ENCODE results near the gene FAR2. TPM values are rescaled to one million over a fixed set of nuclear protein-coding genes. Genes with fewer than 3 reads are reported as not detected.

Gene FAR2
- total and polyA plus RNA-seq, 7 donors: 0.75 to 1.9 (median 1.6) TPM

- intact Hi-C loops (cut with DNase I): no loop called here
- ATAC-seq (no peak), DNase-seq (no peak)
- peaks cover 4 to 76% of the 10 kb centered on the region in 2 donors for H3K36me3 ChIP-seq (ENCODE audit: insufficient read depth in 1 of 2, low read depth in 1 of 2)
- no peaks in the 10 kb centered on the region for H3K9me3 ChIP-seq
- TF ChIP-seq CTCF (IDR thresholded peaks at IDR 0.05): no peak
- H3K27me3 ChIP-seq (ENCODE audit: insufficient read depth in 3 of 3, low read length in 2 of 3): no peaks in the 10 kb centered on the region
- H3K27ac ChIP-seq: no peak overlapping the region
- no peaks in the 10 kb centered on the region for H3K4me1 ChIP-seq
- no peak overlapping the region for H3K4me3 ChIP-seq
- WGBS, 3 donors: 95 to 97% (median 96%) methylated on average over 3 of the region's 3 CpGs
Measured at GRCh38 chr12:29346769-29347421, 197.8 kb downstream of the FAR2 start.

- no peak for TF ChIP-seq CTCF (IDR thresholded peaks at IDR 0.05)
- H3K9me3 ChIP-seq: no peaks in the 10 kb centered on the region
- intact Hi-C loops (cut with DNase I): no loop called here
- H3K4me3 ChIP-seq: no peak overlapping the region
- DNase-seq (no peak), ATAC-seq (no peak)
- H3K36me3 ChIP-seq (ENCODE audit: insufficient read depth in 1 of 2, low read depth in 1 of 2): peaks cover 4 to 65% of the 10 kb centered on the region in 2 donors
- H3K27me3 ChIP-seq (ENCODE audit: insufficient read depth in 3 of 3, low read length in 2 of 3): no peaks in the 10 kb centered on the region
- no peaks in the 10 kb centered on the region for H3K4me1 ChIP-seq
- no peak overlapping the region for H3K27ac ChIP-seq
Measured at GRCh38 chr12:29350080-29350479, 201.0 kb downstream of the FAR2 start.

GRCh38 chr12:29354954-29355353 is 205.9 kb downstream of the FAR2 start:
- intact Hi-C loops (cut with DNase I): no loop called here
- WGBS, 3 donors: 92 to 100% (median 94%) methylated on average over 1 of the region's 1 CpG
- Histone ChIP-seq H3K4me3 (no peak overlapping the region), H3K9me3 (no peaks in the 10 kb centered on the region), H3K27ac (no peak overlapping the region), H3K4me1 (no peaks in the 10 kb centered on the region), H3K27me3 (ENCODE audit: insufficient read depth in 3 of 3, low read length in 2 of 3) (no peaks in the 10 kb centered on the region), H3K36me3 (ENCODE audit: insufficient read depth in 1 of 2, low read depth in 1 of 2) (peaks cover 0 to 65% of the 10 kb centered on the region in 2 donors)
- ATAC-seq: no peak
- DNase-seq: no peak
- no peak for TF ChIP-seq CTCF (IDR thresholded peaks at IDR 0.05)

- TF ChIP-seq CTCF (IDR thresholded peaks at IDR 0.05): no peak
- 96 to 98% (median 98%) methylated on average over 2 of the region's 2 CpGs for WGBS, 3 donors
Measured at GRCh38 chr12:29365091-29365490, 216.0 kb downstream of the FAR2 start.

GRCh38 chr12:29374012-29374411 is 224.9 kb downstream of the FAR2 start:
- intact Hi-C loops (cut with DNase I): no loop called here
- Histone ChIP-seq H3K9me3 (no peaks in the 10 kb centered on the region), H3K27ac (no peak overlapping the region), H3K27me3 (ENCODE audit: insufficient read depth in 3 of 3, low read length in 2 of 3) (no peaks in the 10 kb centered on the region), H3K4me3 (no peak overlapping the region), H3K36me3 (ENCODE audit: insufficient read depth in 1 of 2, low read depth in 1 of 2) (peaks cover 0 to 23% of the 10 kb centered on the region in 2 donors), H3K4me1 (peaks cover under 1% of the 10 kb centered on the region)
- no peak for DNase-seq
- no peak for TF ChIP-seq CTCF (IDR thresholded peaks at IDR 0.05)
- WGBS, 3 donors: 99 to 100% (median 100%) methylated on average over 2 of the region's 2 CpGs
- no peak for ATAC-seq

More at GRCh38 chr12:29365091-29365490, 216.0 kb downstream of the FAR2 start:
- Histone ChIP-seq H3K4me3 (no peak overlapping the region), H3K27me3 (ENCODE audit: insufficient read depth in 3 of 3, low read length in 2 of 3) (no peaks in the 10 kb centered on the region), H3K4me1 (no peaks in the 10 kb centered on the region), H3K9me3 (no peaks in the 10 kb centered on the region), H3K36me3 (ENCODE audit: insufficient read depth in 1 of 2, low read depth in 1 of 2) (peaks cover 0 to 82% of the 10 kb centered on the region in 2 donors), H3K27ac (no peak overlapping the region)
- no peak for DNase-seq
- intact Hi-C loops (cut with DNase I): no loop called here
- ATAC-seq: no peak

Data from psoas muscle (tissue), 8 donors.